HG02885 (cell line): ENCODE data around the gene OIP5.
"Not testable (repeated sequence)": the region's sequence is repeated elsewhere in the genome, so short reads cannot be mapped to it uniquely, and the experiment has no call there.

Experiments used
- ATAC-seq: cut with Tn5 transposase; IDR thresholded peaks from one replicate; pipeline ENCODE4 v1.9.1; 2021; ENCODE audit warnings: mild to moderate bottlenecking; ENCODE audit not compliant: unreplicated experiment, poor library complexity

Gene OIP5

DNA sequence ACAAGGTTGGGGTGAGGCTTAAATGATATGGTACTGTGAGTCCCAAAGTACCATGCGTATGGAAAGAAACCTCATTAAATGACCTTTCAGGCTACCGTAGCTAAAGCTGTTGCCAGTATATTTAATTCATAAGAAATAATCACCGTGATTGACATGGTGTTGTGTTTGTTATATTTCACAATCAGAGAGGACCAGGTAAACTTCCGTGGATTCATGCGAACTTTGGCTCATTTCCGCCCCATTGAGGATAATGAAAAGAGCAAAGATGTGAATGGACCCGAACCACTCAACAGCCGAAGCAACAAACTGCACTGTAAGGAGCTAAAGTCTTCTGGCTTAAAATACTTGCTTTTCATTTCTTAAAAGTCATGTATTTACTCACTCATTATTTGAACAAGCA, 69.8 kb downstream of the OIP5 start:
- no peak for ATAC-seq

DNA sequence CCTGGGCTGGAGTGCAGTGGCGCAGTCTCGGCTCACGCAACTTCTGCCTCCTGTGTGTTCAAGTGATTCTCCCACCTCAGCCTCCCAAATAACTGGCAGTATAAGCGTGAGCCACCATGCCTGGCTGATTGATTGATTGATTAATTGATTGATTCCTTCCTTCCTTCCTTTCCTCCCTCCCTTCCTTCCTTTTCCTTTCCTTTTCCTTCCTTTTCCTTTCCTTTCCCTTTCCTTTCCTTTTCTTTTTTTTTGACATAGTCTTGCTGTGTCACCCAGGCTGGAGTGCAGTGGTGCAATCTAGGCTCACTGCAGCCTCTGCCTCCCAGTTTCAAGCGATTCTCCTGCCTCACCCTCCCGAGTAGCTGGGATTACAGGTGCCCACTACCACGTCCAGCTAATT, 71.5 kb downstream of the OIP5 start:
- ATAC-seq, result not testable (repeated sequence)

DNA sequence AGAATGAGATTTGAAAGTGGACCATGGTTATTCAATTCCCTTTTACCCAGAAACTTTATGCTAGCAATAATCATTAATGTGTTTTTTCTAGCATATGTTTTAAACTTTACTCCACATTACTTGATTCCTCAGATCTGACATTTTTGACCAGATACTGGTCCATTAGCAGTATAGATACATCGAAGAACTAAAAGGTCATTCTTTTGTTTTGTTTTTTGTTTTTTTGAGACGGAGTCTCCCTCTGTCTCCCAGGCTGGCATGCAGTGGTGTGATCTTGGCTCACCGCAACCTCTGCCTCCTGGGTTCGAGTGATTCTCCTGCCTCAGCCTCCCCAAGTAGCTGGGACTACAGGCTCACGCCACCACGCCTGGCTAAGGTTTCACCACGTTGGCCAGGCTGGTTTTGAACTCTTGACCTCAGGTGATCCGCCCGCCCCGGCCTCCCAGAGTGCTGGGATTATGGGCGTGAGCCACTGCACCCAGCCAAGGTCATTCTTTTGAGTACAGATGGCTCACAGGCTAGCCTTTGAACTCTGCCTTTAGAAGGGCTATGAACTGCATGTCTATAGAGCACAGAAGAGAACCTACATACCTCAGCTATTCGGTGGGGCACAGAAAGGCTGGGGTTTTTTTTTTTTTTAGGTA, 72.7 kb downstream of the OIP5 start:
- no peak for ATAC-seq
